Superior temporal gyrus (tissue), 1 donor: ENCODE measurements around the gene OR2T35.
A peak's percentile ranks its signal among the peaks of the same experiment; 100 is the strongest.

Experiments used
- DNase-seq: peaks from one replicate; pipeline ENCODE4 v3.0.0-alpha.2; 2016; ENCODE audit errors: extremely low spot score

OR2T35 gene

DNA sequence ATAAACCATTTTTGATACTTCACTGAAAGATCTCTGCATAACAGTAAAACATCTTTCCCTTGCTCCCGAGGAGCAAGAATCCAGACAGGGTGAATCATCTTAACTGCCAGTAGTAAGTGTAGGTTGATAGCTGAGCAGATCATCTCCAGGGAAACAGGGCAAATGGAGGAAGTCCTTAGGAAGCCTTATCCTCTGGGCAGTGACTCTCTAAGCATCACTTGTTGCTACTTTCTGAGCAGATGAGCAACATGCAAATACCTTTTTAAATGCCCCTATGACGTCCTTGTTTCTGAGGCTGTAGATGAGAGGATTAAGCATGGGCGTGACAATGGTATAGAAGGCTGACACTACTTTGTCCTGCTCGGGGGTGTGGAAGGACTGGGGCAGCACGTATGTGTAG, 19.1 kb downstream of the OR2T35 start:
- DNase-seq = no peak

DNA sequence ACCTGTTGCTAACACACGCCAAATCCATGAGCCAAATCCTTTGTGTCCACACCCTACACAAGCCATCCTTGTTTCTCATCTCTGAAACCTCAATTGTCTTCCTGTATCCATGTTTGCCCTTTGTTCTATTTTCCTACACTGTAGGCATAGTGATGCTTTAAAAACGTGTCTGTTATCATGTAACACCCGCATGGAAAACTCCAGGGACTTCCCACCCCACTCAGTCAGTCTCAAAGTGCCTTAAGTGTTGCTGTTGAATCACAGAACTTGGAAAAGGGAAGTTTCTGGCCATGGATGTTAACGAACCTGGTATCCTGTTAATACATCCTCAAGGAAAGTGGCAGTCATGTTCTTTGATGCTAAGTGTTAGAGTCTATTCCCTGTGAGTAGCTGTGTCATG, 19.9 kb downstream of the OR2T35 start:
- DNase-seq = no peak

DNA sequence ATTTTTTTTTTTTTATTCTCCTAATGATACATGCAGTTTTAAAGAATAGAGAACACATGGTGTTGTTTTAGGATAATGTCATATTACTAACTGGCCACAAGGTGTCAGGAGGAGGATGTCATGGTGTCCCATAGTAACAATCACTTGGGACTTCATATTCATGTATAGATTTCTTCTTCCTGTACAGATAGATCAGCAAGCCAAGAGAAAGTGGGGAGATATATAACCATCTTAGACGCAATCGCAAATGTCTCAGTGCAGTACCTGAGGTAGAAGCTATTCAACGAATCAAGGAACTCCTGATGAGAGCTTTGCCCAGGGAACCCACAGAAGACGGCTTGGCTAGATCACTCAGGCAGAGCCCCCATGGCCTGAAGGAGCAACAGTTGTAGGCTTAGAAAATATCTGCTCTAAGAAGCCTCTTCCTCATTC, 22.5 kb downstream of the OR2T35 start:
- DNase-seq = peak; percentile 52

DNA sequence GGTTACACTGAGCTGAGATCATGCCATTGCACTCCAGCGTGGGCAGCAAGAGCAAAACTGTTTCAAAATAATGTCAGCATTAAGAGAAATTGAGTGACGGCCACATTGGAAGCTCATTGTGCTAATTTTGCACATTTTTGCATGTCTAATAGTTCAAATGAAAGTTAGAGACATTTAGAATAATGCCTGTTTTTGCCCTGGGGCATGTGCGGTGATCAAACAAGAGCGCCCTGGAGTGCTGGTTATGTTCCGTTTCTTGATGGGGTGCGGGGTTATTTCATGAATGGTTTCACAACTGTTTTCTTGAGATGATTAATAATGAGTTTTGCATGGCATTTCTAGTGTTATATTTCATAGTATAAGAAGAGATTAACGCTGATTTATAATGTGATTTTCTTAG, 23.3 kb downstream of the OR2T35 start:
- no peak for DNase-seq

DNA sequence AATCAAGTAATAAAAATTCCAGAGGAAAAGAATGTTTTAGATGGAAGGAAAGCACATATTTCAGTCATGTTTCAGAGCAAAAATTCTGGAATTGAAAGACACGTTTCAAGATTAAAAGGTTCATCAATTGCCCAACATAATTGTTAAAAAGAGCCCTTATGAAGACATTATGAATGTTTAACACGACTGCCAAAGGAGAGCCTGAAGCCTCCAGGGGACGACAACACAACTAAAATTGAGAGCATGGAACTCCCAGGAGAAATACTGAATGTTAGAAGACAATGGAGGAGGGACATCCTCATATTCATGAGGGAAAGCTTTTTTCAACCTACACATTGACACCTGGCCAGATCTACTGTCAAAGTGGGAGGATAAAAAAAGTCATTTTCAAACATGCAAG, 26.2 kb downstream of the OR2T35 start:
- DNase-seq = peak; percentile 78

DNA sequence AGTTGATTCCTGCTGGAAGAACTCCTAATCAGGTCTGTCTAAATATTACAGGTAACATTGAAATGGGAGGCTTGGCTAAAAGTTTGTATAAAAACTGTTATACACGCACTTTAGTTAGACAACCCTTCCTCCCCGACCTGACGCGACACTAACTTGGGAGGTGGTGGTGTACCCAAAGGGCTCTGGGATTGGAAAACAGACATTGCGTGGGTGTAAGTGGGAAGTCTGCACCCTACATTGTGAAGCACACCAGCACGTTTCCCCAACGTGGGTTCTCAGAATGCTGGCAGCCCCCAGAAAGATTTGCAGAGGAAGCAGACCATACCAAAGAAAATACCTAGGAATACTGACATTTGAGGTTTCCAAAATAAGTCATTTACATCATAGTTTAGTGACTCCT, 27.0 kb downstream of the OR2T35 start:
- no peak for DNase-seq

DNA sequence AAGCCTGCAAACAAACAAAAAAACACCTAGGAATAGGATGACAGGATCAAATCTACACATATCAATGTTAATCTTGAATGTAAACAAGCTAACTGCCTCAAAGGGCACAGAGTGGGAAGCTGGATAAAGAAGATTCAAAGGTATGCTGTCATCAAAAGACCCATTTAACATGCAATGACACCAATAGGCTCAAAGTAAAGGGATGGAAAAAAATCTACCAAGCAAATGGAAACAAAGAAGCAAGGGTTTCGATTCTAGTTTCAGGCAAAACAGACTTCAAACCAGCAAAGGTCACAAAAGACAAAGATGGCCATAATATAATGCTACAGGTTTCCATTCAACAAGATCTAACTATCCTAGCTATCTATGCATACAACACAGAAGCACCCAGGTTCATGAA, 31.3 kb downstream of the OR2T35 start:
- DNase-seq = no peak

DNA sequence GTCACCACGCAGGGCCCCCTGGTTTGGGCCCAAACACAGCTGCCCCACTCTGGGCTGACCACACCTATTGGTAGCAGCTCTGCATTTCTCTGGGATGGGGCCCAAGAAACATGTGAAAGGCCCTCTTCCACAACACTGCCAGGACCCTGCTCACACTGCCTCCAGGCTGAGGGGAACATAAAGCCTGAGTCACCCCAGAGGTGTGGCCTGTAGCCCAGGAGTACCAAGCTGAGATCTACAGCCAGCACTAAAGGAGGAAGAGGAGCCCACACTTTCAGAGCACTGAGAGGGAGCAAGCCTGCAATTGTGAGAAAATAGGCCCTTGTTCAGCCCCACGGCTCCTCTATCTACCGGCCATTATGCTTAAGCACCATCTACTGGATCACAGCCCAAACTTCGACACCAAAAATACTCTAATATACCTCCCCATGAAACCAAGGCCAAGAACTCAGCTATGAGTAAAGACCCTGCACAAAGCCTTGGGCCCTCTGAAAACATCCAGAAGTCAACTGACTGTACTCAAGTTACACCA, 33.1 kb downstream of the OR2T35 start:
- no peak for DNase-seq

DNA sequence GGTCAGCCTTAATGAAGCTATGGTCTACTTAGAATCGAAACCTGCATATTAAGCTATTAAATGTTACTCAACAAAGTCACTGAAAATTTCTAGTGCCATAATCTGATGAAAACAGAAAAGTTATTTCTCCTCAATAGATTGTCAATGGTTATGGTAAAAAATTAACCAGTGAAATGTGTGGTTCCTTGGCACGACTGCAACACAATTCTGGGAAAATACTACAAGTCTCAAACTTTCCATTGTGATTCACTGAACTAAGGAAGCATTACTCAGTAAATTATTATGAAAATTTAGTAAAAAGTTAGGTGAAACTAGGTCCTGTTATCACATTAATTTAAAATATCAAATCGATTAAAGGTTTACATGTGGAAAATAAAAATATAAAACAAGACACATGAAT, 34.8 kb downstream of the OR2T35 start:
- no peak for DNase-seq

DNA sequence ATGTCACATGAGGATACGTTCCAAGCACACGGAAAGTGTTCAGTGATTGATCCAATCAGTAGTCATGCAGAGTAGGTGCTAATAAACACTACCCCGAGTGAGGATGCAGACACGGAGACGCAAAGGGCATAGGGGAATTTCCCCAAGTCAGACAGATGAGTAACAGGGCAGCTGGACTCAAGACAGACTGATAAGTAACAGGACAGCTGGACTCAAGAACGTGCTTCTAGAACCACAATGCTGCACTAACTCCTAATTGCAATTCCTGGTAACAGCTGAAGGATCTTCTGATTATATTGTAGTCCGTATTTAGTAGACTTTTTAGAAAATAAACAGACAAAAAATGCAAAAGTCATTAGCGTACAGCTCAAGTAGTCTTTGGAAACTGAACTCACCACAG, 45.7 kb downstream of the OR2T35 start:
- DNase-seq = no peak

DNA sequence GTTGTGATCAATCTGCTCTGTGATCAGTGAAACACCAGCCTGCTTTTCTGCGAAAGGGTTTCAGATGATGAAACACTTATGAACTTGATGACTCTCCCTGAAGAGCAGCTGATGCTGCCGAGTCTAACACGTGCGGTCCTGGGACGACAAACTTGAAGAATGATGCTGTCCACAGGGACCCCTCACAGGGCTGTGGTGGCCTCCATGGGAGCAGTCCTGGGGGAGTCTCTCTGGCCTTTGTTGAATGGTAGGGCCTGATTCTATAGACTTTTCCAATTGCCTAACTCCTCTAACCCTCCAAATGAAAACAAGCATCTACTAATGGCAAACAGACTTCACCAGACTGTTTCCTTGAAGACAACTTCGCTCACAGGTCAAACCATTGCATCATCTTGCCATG, 47.5 kb downstream of the OR2T35 start, which contains the start of gene OR2T10:
Gene OR2T10, minus strand, starts transcription at position 112 of the 400 bp plus-strand sequence. CDS start 3,932 bp downstream, outside the sequence.
- no peak for DNase-seq

DNA sequence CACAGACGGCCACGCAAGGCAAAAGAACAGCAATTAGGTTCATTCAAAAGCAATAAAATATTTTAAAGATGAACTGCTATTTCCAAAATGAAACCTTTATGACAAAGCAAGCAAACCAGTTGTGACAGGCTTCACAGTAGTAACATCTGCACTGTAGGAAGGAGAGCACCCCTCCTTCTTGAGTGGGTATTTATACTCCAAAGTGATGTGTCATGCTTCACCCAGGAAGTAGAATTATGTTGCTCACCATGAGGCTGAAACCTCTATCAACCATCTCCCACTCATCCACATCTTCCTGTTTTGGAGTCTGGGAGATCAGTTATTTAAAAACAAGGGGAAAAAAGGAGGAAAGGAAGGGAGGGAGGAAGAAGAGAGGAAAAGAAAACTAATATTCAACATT, 48.5 kb downstream of the OR2T35 start:
- no peak for DNase-seq

DNA sequence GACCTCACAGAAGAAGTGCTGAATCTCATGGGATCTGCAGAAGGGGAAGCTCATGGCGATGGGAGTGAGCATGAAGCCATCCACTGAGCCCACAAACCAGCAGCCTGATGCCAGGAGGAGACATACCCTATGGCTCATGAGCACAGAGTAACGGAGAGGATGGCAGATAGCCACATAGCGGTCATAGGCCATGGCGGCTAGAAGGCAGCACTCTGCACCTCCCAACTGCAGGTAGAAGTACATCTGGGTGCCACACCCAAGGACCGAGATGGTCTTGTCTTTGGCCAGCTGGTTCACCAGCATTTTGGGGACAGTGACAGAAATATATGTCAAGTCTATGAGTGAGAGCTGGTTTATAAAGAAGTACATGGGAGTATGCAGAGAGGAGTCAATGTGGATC, 51.9 kb downstream of the OR2T35 start:
- no peak for DNase-seq

DNA sequence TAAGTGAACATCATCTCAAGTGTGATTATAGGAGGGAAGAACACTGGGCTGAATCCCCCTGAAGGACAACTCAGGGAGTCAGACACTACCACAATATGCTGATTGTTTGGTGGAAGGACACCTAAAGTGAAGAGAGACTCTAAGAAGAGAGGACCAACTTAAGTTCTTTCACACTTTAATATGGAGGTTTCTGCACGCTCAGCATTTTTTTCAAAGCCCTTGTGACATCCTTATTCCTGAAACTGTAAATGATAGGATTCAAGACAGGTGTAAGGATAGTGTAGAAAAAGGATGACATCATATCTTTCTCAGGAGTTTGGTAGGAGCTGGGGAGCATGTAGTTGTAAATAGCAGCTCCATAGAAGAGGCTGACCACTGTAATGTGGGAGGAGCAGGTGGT, 52.4 kb downstream of the OR2T35 start:
- DNase-seq = no peak

DNA sequence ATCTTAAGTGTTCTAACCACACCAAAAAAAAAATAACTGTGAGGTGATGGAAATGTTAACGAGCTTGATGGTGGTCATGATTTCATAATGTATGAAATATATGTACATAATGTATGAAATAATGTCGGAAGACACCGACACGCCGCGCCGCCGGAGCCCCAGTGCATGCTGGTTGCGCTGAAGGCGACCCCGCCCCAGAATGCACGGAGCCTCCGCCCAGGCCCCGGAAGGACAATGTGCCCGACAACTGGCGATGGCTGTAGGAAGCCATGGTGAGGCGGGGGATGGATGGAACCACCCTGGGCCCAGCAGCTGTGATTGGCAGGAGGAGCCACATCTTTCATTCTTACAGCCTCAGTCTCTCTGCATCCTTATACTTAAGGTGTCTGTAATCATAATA, 55.0 kb downstream of the OR2T35 start:
- DNase-seq = no peak

DNA sequence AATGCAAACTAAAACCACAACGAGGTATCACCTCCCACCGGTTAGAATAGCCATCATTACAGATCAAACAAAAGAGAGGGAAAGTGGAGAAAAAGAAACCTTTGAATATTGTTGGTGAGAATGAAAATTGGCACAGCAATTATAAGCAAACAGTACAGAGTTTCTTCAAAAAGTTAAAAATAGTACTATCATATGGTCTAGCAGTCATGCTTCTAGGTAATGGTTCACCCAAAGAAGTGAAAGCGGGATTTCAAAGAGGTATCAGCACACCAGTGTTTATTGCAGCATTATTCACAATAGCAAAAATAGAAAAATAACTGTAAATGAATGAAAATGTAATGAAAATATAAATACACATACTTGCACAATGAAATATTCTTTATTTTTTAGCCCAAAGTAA, 55.7 kb downstream of the OR2T35 start:
- no peak for DNase-seq
